Activated naive CD8-positive, alpha-beta T cell treated with anti-CD3 and anti-CD28 coated beads, Interleukin-2, amount 50 U/mL, for 24 hours (primary cell): ENCODE results near the gene WNT8A.
A peak's percentile ranks its signal among the peaks of the same experiment; 100 is the strongest.
"Not testable (repeated sequence)": the region's sequence is repeated elsewhere in the genome, so short reads cannot be mapped to it uniquely, and the experiment has no call there.

Experiments used
- ATAC-seq: fragments of 150-1000 bp; cut with Tn5 transposase; one replicate; pipeline ENCODE4 v1.10.0; 2021
- DNase-seq: peaks from one replicate; pipeline ENCODE4 v3.0.0; 2021
- H3K27ac Mint-ChIP-seq: one replicate; pipeline ENCODE4 v1.8.0; 2021; ENCODE audit warnings: mild to moderate bottlenecking, mixed read lengths
- H3K27me3 Mint-ChIP-seq: one replicate; pipeline ENCODE4 v1.8.0; 2021; ENCODE audit warnings: mixed read lengths
- H3K36me3 Mint-ChIP-seq: one replicate; pipeline ENCODE4 v1.8.0; 2021; ENCODE audit warnings: low read depth, mixed read lengths
- H3K4me1 Mint-ChIP-seq: one replicate; pipeline ENCODE4 v1.8.0; 2021; ENCODE audit warnings: mixed read lengths
- H3K4me3 Mint-ChIP-seq: one replicate; pipeline ENCODE4 v1.8.0; 2021; ENCODE audit warnings: mild to moderate bottlenecking, moderate library complexity, mixed read lengths
- H3K9me3 Mint-ChIP-seq: one replicate; pipeline ENCODE4 v1.8.0; 2021; ENCODE audit warnings: mixed read lengths

WNT8A gene

DNA sequence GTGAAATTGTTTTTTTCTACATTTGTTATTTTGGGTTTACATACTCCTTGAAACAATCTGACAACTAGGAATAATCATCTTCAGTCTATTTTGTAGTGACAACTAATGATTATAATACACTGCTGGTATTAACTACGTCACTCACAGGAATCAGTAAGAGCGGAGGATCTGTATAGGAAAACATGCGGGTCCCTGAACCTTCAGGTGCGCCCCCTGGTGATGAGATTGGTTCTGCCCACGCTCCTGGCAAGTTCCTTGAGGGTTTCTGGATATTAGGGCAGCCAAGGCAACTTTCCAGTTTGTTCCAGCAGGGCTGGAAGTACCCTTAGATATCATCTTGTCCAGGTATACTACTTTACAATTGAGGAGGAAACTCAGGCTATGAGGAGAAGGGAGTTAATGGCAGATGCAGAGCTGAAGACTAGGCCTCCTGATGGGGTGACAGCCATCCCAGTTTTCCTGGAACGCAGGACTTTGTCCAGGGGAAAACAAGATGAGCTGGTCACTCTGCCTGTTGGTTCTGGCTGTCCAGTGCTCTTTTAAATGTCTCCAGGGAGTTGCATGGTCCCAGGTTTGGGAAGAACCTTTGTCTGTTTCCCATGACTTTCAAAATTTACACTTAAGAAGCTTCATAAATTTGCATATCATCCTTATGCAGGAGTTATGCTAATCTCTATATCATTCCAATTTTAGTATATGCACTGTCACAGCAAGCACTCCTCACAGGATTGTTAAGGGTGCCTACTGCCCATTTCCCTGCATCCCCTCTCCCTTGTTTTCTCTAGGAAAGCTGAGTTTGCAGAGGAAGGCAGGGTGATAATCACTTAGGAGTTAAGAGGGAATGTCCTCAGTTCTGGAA lies 14.9 kb upstream of the WNT8A start:
- no peaks in the 10 kb centered on the region for H3K36me3 Mint-ChIP-seq
- H3K9me3 Mint-ChIP-seq: no peaks in the 10 kb centered on the region
- H3K27ac Mint-ChIP-seq: no peak overlapping the region
- no peak overlapping the region for H3K4me3 Mint-ChIP-seq
- ATAC-seq: peak; percentile 52
- H3K27me3 Mint-ChIP-seq: no peaks in the 10 kb centered on the region
- H3K4me1 Mint-ChIP-seq: peaks cover 4% of the 10 kb centered on the region
- peak; percentile 82 for DNase-seq

DNA sequence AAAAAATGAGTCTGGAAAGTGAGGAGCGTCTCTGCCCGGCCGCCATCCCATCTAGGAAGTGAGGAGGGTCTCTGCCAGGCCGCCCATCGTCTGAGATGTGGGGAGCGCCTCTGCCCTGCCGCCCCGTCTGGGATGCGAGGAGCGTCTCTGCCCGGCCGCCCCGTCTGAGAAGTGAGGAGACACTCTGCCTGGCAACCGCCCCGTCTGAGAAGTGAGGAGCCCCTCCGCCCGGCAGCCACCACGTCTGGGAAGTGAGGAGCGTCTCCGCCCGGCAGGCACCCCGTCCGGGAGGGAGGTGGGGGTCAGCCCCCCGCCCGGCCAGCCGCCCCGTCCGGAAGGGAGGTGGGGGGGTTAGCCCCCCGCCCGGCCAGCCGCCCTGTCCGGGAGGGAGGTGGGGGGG lies 13.8 kb upstream of the WNT8A start:
- not testable (repeated sequence) for H3K9me3 Mint-ChIP-seq, H3K4me1 Mint-ChIP-seq, ATAC-seq, H3K36me3 Mint-ChIP-seq, H3K27ac Mint-ChIP-seq, H3K27me3 Mint-ChIP-seq, H3K4me3 Mint-ChIP-seq, DNase-seq

- ATAC-seq: no peak
- peaks cover 15% of the 10 kb centered on the region for H3K4me1 Mint-ChIP-seq
- DNase-seq: peak; percentile 59
- no peak overlapping the region for H3K27ac Mint-ChIP-seq
- H3K9me3 Mint-ChIP-seq: no peaks in the 10 kb centered on the region
- H3K4me3 Mint-ChIP-seq: no peak overlapping the region
- H3K36me3 Mint-ChIP-seq: no peaks in the 10 kb centered on the region
- no peaks in the 10 kb centered on the region for H3K27me3 Mint-ChIP-seq
Observed at GRCh38 chr5:138077064-138077696, 6.7 kb upstream of the WNT8A start.

- DNase-seq: no peak
- Mint-ChIP-seq H3K27me3 (no peaks in the 10 kb centered on the region), H3K27ac (no peak overlapping the region), H3K4me1 (peaks cover 15% of the 10 kb centered on the region), H3K4me3 (no peak overlapping the region), H3K9me3 (no peaks in the 10 kb centered on the region), H3K36me3 (no peaks in the 10 kb centered on the region)
- ATAC-seq: no peak
Observed at GRCh38 chr5:138078006-138078643, 5.7 kb upstream of the WNT8A start.

- H3K9me3 Mint-ChIP-seq: no peaks in the 10 kb centered on the region
- ATAC-seq (no peak), DNase-seq (no peak)
- H3K36me3 Mint-ChIP-seq: no peaks in the 10 kb centered on the region
- peaks cover 15% of the 10 kb centered on the region for H3K4me1 Mint-ChIP-seq
- H3K27ac Mint-ChIP-seq: no peak overlapping the region
- no peaks in the 10 kb centered on the region for H3K27me3 Mint-ChIP-seq
- no peak overlapping the region for H3K4me3 Mint-ChIP-seq
Observed at GRCh38 chr5:138082033-138082432, 1.8 kb upstream of the WNT8A start.

GRCh38 chr5:138091685-138092084 lies 7.9 kb downstream of the WNT8A start:
- Mint-ChIP-seq H3K36me3 (no peaks in the 10 kb centered on the region), H3K4me3 (no peak overlapping the region), H3K4me1 (peaks cover 16% of the 10 kb centered on the region), H3K9me3 (no peaks in the 10 kb centered on the region), H3K27ac (no peak overlapping the region), H3K27me3 (no peaks in the 10 kb centered on the region)
- ATAC-seq: no peak
- DNase-seq: no peak

- no peak overlapping the region for H3K4me3 Mint-ChIP-seq
- H3K27me3 Mint-ChIP-seq: no peaks in the 10 kb centered on the region
- H3K4me1 Mint-ChIP-seq: peaks cover 16% of the 10 kb centered on the region
- ATAC-seq (no peak), DNase-seq (no peak)
- no peaks in the 10 kb centered on the region for H3K36me3 Mint-ChIP-seq
- no peak overlapping the region for H3K27ac Mint-ChIP-seq
- H3K9me3 Mint-ChIP-seq: no peaks in the 10 kb centered on the region
Observed at GRCh38 chr5:138092301-138092700, 8.5 kb downstream of the WNT8A start.

DNA sequence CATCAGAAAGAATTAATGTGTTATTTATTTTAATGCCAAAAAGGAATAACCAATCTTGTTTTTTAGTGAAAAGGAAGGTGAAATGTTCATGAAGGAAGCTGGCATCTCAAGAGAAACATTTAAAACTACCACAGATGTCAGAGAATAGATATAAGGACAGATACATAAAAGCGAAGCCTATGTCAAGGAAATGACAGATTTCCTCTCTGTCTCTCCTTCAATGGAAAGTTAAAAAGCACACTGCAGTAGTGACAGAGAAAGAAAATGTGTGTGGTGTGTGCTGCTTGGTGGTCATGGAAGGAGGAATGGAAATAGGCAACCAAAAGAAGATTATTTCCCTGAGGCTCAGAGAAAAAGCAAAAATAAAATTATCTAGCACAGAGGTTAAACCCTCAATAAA lies 9.2 kb downstream of the WNT8A start:
- Mint-ChIP-seq H3K36me3 (no peaks in the 10 kb centered on the region), H3K9me3 (no peaks in the 10 kb centered on the region), H3K4me1 (peaks cover 16% of the 10 kb centered on the region), H3K27me3 (no peaks in the 10 kb centered on the region), H3K4me3 (no peak overlapping the region), H3K27ac (no peak overlapping the region)
- DNase-seq (no peak), ATAC-seq (no peak)

GRCh38 chr5:138095100-138095907 lies 11.5 kb downstream of the WNT8A start:
- no peak for ATAC-seq

GRCh38 chr5:138096363-138096762 lies 12.5 kb downstream of the WNT8A start:
- Mint-ChIP-seq H3K36me3 (no peaks in the 10 kb centered on the region), H3K27me3 (peaks cover 9% of the 10 kb centered on the region), H3K27ac (no peak overlapping the region), H3K9me3 (no peaks in the 10 kb centered on the region), H3K4me3 (no peak overlapping the region), H3K4me1 (peaks cover 16% of the 10 kb centered on the region)
- DNase-seq: no peak
- ATAC-seq: no peak

More at GRCh38 chr5:138095100-138095907, 11.5 kb downstream of the WNT8A start:
- peaks cover 16% of the 10 kb centered on the region for H3K4me1 Mint-ChIP-seq
- no peak overlapping the region for H3K4me3 Mint-ChIP-seq
- no peaks in the 10 kb centered on the region for H3K36me3 Mint-ChIP-seq
- peaks cover 6% of the 10 kb centered on the region for H3K27me3 Mint-ChIP-seq
- H3K9me3 Mint-ChIP-seq: no peaks in the 10 kb centered on the region
- no peak for DNase-seq
- no peak overlapping the region for H3K27ac Mint-ChIP-seq

- no peak overlapping the region for H3K27ac Mint-ChIP-seq
- peaks cover 9% of the 10 kb centered on the region for H3K27me3 Mint-ChIP-seq
Observed at GRCh38 chr5:138096997-138097828, 13.4 kb downstream of the WNT8A start.

DNA sequence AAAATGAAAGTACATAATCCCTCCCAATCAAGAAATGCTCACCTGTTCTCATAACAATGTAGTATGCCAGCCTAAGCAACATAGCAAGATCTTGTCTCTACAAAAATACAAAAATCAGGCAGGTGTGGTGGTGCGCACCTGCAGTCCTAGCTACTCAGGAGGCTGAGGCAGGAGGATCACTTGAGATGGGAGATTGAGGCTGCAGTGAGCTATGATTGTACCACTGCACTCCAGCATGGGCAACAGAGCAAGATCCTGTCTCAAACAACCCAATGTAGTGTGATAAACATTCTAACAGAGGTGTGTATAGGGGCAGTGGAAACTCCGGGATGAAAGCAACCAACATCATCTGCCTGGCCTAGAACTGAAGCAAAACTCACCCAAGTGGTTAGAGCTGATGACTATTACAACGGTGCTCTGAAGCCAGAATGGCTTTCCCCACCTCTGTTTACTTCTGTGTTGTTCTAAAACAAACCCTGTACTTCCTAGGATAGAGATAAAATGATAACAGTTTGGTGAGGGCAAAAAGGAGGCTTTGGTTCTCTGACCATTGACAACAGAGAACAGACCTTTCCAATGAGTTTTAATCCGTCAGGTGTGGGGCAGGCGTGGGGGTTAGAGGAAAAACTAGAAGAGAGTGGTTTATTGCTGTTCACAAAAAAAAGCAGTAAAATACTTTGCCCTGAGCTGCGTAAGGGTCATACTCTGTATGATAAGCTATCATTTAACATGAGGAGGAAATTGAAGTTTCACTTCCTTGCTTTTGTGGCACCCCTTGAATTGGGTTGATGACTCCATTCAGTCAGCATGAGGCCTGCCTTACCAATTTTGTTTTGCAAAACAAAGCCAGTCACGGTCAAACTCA lies 18.9 kb downstream of the WNT8A start:
- no peaks in the 10 kb centered on the region for H3K9me3 Mint-ChIP-seq
- H3K27me3 Mint-ChIP-seq: peaks cover 9% of the 10 kb centered on the region
- no peaks in the 10 kb centered on the region for H3K36me3 Mint-ChIP-seq
- ATAC-seq: no peak
- no peak overlapping the region for H3K27ac Mint-ChIP-seq
- peaks cover 3% of the 10 kb centered on the region for H3K4me1 Mint-ChIP-seq
- H3K4me3 Mint-ChIP-seq: no peak overlapping the region
- DNase-seq: no peak

More at GRCh38 chr5:138096997-138097828, 13.4 kb downstream of the WNT8A start:
- ATAC-seq (no peak), DNase-seq (no peak)
- Mint-ChIP-seq H3K4me1 (peaks cover 16% of the 10 kb centered on the region), H3K4me3 (no peak overlapping the region), H3K9me3 (no peaks in the 10 kb centered on the region), H3K36me3 (no peaks in the 10 kb centered on the region)

DNA sequence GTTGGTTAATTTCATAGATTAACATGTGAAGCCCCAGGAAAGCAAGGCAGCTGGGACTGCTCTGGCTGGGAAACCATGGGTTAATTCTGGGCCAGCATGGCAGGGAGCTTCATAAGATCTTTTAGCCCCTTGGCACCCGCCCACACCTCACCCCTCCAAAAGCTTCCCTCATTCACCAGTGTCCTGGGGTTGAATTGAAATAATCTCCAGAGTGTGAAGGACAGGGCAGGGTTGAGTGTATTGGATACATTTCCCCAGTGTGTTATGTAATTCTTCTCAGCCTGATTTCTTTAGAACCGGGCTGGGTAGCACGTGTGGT lies 19.4 kb downstream of the WNT8A start:
- H3K27ac Mint-ChIP-seq: no peak overlapping the region
- peaks cover 9% of the 10 kb centered on the region for H3K27me3 Mint-ChIP-seq
- H3K4me1 Mint-ChIP-seq: peaks cover 3% of the 10 kb centered on the region
- DNase-seq: no peak
- no peak overlapping the region for H3K4me3 Mint-ChIP-seq
- ATAC-seq: no peak
- H3K36me3 Mint-ChIP-seq: no peaks in the 10 kb centered on the region
- no peaks in the 10 kb centered on the region for H3K9me3 Mint-ChIP-seq
